Neural cell (in vitro differentiated cells): ENCODE data around the gene FAM234A. TPM values are rescaled to one million over a fixed set of nuclear protein-coding genes. Genes with fewer than 3 reads are reported as not detected.
"Not testable (repeated sequence)": the region's sequence is repeated elsewhere in the genome, so short reads cannot be mapped to it uniquely, and the experiment has no call there.

Experiments
- H2AFZ ChIP-seq: fragments of 200-600, 300-800 bp; sonication (generic), shearing (Covaris generic); 2 replicates; pipeline ENCODE4 v1.6.0; 2014; ENCODE audit warnings: low read depth, mild to moderate bottlenecking, antibody characterized with exemption, low read length, moderate library complexity
- H3F3A ChIP-seq: fragments of 200-600 bp; shearing (Covaris generic); 2 replicates; pipeline ENCODE4 v1.6.1; 2016; ENCODE audit warnings: mild to moderate bottlenecking, moderate library complexity, mixed read lengths, antibody characterized with exemption, low read length; ENCODE audit not compliant: insufficient read depth, poor library complexity, severe bottlenecking
- H3K27ac ChIP-seq: fragments of 200-600, 300-800 bp; sonication (generic), shearing (Covaris generic); 2 replicates; pipeline ENCODE4 v1.5.1; 2014; ENCODE audit warnings: mild to moderate bottlenecking, low read length, moderate library complexity
- H3K27me3 ChIP-seq: fragments of 300-800, 200-600 bp; sonication (generic), shearing (Covaris generic); 2 replicates; pipeline ENCODE4 v1.6.0; 2014; ENCODE audit warnings: mild to moderate bottlenecking, low read depth, low read length, moderate library complexity; ENCODE audit not compliant: insufficient read depth
- H3K36me3 ChIP-seq: fragments of 300-800, 200-600 bp; sonication (generic), shearing (Covaris generic); 2 replicates; pipeline ENCODE4 v1.5.1; 2014; ENCODE audit warnings: mild to moderate bottlenecking, antibody characterized with exemption, low read length, moderate library complexity; ENCODE audit not compliant: insufficient read depth
- H3K4me2 ChIP-seq: fragments of 300-800, 200-600 bp; sonication (generic), shearing (Covaris generic); 2 replicates; pipeline ENCODE4 v1.6.0; 2014; ENCODE audit warnings: mild to moderate bottlenecking, low read length
- H3K4me3 ChIP-seq: fragments of 300-800, 200-600 bp; sonication (generic), shearing (Covaris generic); 2 replicates; pipeline ENCODE4 v1.5.1; 2014; ENCODE audit warnings: mild to moderate bottlenecking, low read length, moderate library complexity
- H3K79me2 ChIP-seq: fragments of 200-600 bp; shearing (Covaris generic); replicated peaks from 2 replicates; pipeline ENCODE4 v1.6.0; 2014; ENCODE audit warnings: mild to moderate bottlenecking, low read length, moderate library complexity; ENCODE audit not compliant: insufficient read depth
- H3K9ac ChIP-seq: fragments of 300-800, 200-600 bp; sonication (generic), shearing (Covaris generic); 2 replicates; pipeline ENCODE4 v1.6.1; 2016; ENCODE audit warnings: mild to moderate bottlenecking, low read length, mixed read lengths
- H3K9me2 ChIP-seq: fragments of 200-600 bp; shearing (Covaris generic); 2 replicates; pipeline ENCODE4 v1.6.1; 2016; ENCODE audit warnings: mild to moderate bottlenecking, low read length, mixed read lengths; ENCODE audit not compliant: insufficient read depth
- H3K9me3 ChIP-seq: fragments of 200-600, 300-800 bp; sonication (generic), shearing (Covaris generic); 2 replicates; pipeline ENCODE4 v1.6.1; 2016; ENCODE audit warnings: mild to moderate bottlenecking, mixed run types, low read length, moderate library complexity, mixed read lengths
- H4K20me1 ChIP-seq: fragments of 200-600 bp; shearing (Covaris generic); 2 replicates; pipeline ENCODE4 v1.6.1; 2016; ENCODE audit warnings: mild to moderate bottlenecking, mixed run types; ENCODE audit not compliant: insufficient read depth
- CTCF ChIP-seq: fragments of 450-650 bp; IDR thresholded peaks from 2 replicates; pipeline ENCODE4 v1.5.1; 2014; ENCODE audit warnings: antibody characterized with exemption, mild to moderate bottlenecking, moderate library complexity; ENCODE audit not compliant: poor library complexity, severe bottlenecking
- EP300 ChIP-seq: fragments of 450-650 bp; conservative IDR thresholded peaks from 2 replicates; pipeline ENCODE4 v1.6.1; 2014; ENCODE audit warnings: antibody characterized with exemption, mild to moderate bottlenecking, moderate library complexity; ENCODE audit not compliant: poor library complexity, severe bottlenecking
- EZH2 ChIP-seq: fragments of 200-600, 300-800 bp; shearing (Covaris generic), sonication (generic); IDR thresholded peaks from 2 replicates; pipeline ENCODE4 v1.6.1; 2014; ENCODE audit warnings: antibody characterized with exemption, low read length, borderline replicate concordance, mild to moderate bottlenecking; ENCODE audit not compliant: insufficient read depth, poor library complexity, severe bottlenecking
- MXI1 ChIP-seq: fragments of 450-650 bp; conservative IDR thresholded peaks from 2 replicates; pipeline ENCODE4 v1.6.1; 2014; ENCODE audit warnings: antibody characterized with exemption, mild to moderate bottlenecking; ENCODE audit not compliant: poor library complexity, severe bottlenecking
- POLR2AphosphoS5 ChIP-seq: IDR thresholded peaks from 2 replicates; pipeline ENCODE4 v1.6.1; 2012
- RAD21 ChIP-seq: fragments of 450-650 bp; conservative IDR thresholded peaks from 2 replicates; pipeline ENCODE4 v1.6.1; 2014; ENCODE audit warnings: antibody characterized with exemption, mild to moderate bottlenecking, moderate library complexity
- REST ChIP-seq: IDR thresholded peaks from 2 replicates; pipeline ENCODE4 v1.6.1; 2012; ENCODE audit warnings: borderline replicate concordance
- SMC3 ChIP-seq: fragments of 450-650 bp; conservative IDR thresholded peaks from 2 replicates; pipeline ENCODE4 v1.6.1; 2014; ENCODE audit warnings: antibody characterized with exemption, mild to moderate bottlenecking, moderate library complexity; ENCODE audit not compliant: poor library complexity
- TAF1 ChIP-seq: IDR thresholded peaks from 2 replicates; pipeline ENCODE4 v1.6.1; 2012; ENCODE audit warnings: low read depth
- polyA plus RNA-seq: library from polyadenylated mRNA; depleted of rRNA; stranded (reverse); fragments of >200 nt; gene quantifications from 2 replicates; pipeline ENCODE4 v1.2.3, GENCODE V29; 2014

FAM234A gene
- polyA plus RNA-seq, 1 donor from 2014 or later, result 29.9 TPM

GRCh38 chr16:211631-212180 lies 22.9 kb upstream of the FAM234A start:
- H3K9me3 ChIP-seq, H2AFZ ChIP-seq, H4K20me1 ChIP-seq, H3K9me2 ChIP-seq, H3K27ac ChIP-seq, H3F3A ChIP-seq, H3K4me2 ChIP-seq, H3K4me3 ChIP-seq, H3K27me3 ChIP-seq, H3K9ac ChIP-seq: not testable (repeated sequence)
- Histone ChIP-seq H3K36me3 (peaks cover 10% of the 10 kb centered on the region), H3K79me2 (peaks cover 29% of the 10 kb centered on the region)

GRCh38 chr16:212999-213398 lies 21.6 kb upstream of the FAM234A start:
- Histone ChIP-seq H3K79me2 (peaks cover 29% of the 10 kb centered on the region), H3K9me2 (no peaks in the 10 kb centered on the region), H3K9me3 (no peaks in the 10 kb centered on the region), H3K9ac (no peak overlapping the region), H3K4me2 (no peak overlapping the region), H3K36me3 (peaks cover 9% of the 10 kb centered on the region), H2AFZ (no peak overlapping the region), H4K20me1 (peaks cover 8% of the 10 kb centered on the region), H3K27me3 (no peaks in the 10 kb centered on the region), H3K27ac (no peak overlapping the region), H3K4me3 (no peak overlapping the region), H3F3A (no peaks in the 10 kb centered on the region)
- TF ChIP-seq CTCF, result no peak
- no peak for TF ChIP-seq EZH2
- TF ChIP-seq TAF1, result no peak
- TF ChIP-seq MXI1, result no peak
- no peak for TF ChIP-seq POLR2AphosphoS5
- no peak for TF ChIP-seq EP300
- no peak for TF ChIP-seq RAD21
- no peak for TF ChIP-seq REST
- TF ChIP-seq SMC3, result no peak

- no peaks in the 10 kb centered on the region for H3K27me3 ChIP-seq
- no peaks in the 10 kb centered on the region for H3F3A ChIP-seq
- TF ChIP-seq CTCF, result no peak
- TF ChIP-seq REST, result no peak
- no peak for TF ChIP-seq EZH2
- TF ChIP-seq TAF1, result no peak
- TF ChIP-seq POLR2AphosphoS5, result no peak
- no peak for TF ChIP-seq MXI1
- TF ChIP-seq RAD21, result no peak
- no peak for TF ChIP-seq SMC3
- no peak for TF ChIP-seq EP300
- H3K4me2 ChIP-seq, result no peak overlapping the region
- H3K27ac ChIP-seq, result no peak overlapping the region
- H3K36me3 ChIP-seq, result peaks cover 7% of the 10 kb centered on the region
- H3K79me2 ChIP-seq, result peaks cover 27% of the 10 kb centered on the region
- H2AFZ ChIP-seq, result no peak overlapping the region
- H3K9me2 ChIP-seq, result no peaks in the 10 kb centered on the region
- H4K20me1 ChIP-seq, result no peaks in the 10 kb centered on the region
- no peaks in the 10 kb centered on the region for H3K9me3 ChIP-seq
- H3K9ac ChIP-seq, result no peak overlapping the region
- no peak overlapping the region for H3K4me3 ChIP-seq
These were observed 14.6 kb upstream of the FAM234A start for GRCh38 chr16:220021-220420.
